SU-DHL-6 (cell line): ENCODE results near the gene CCDC82.

Experiments
- H2AFZ ChIP-seq: fragments of 200-600 bp; sonication (generic); 2 replicates; pipeline ENCODE4 v1.6.1; 2014; ENCODE audit warnings: low read depth, mild to moderate bottlenecking, moderate library complexity, mixed read lengths, antibody characterized with exemption, low read length; ENCODE audit not compliant: severe bottlenecking
- H3F3A ChIP-seq: fragments of 200-600 bp; shearing (Covaris generic); 2 replicates; pipeline ENCODE4 v1.6.0; 2016; ENCODE audit warnings: antibody characterized with exemption, mild to moderate bottlenecking; ENCODE audit not compliant: insufficient read depth
- H3K27ac ChIP-seq: fragments of 200-600 bp; sonication (generic); 2 replicates; pipeline ENCODE4 v1.5.1; 2016; ENCODE audit warnings: low read depth, mild to moderate bottlenecking, low read length, moderate library complexity, mixed read lengths
- H3K27me3 ChIP-seq: fragments of 200-600 bp; sonication (generic), shearing (Covaris generic); 2 replicates; pipeline ENCODE4 v1.6.0; 2014; ENCODE audit warnings: mild to moderate bottlenecking, low read length
- H3K36me3 ChIP-seq: fragments of 200-600 bp; sonication (generic); 2 replicates; pipeline ENCODE4 v1.6.1; 2014; ENCODE audit warnings: mild to moderate bottlenecking, low read length, mixed read lengths
- H3K4me2 ChIP-seq: fragments of 300-600, 200-600 bp; shearing (Covaris generic), sonication (generic); 2 replicates; pipeline ENCODE4 v1.6.0; 2014; ENCODE audit warnings: low read length, low read depth, mild to moderate bottlenecking; ENCODE audit not compliant: poor library complexity, severe bottlenecking
- H3K4me3 ChIP-seq: fragments of 200-600 bp; sonication (generic); 2 replicates; pipeline ENCODE4 v1.5.1; 2014; ENCODE audit warnings: antibody characterized with exemption, low read length, mild to moderate bottlenecking, mixed read lengths; ENCODE audit not compliant: insufficient read depth, poor library complexity, severe bottlenecking
- H3K79me2 ChIP-seq: fragments of 200-600 bp; sonication (generic); 2 replicates; pipeline ENCODE4 v1.6.1; 2014; ENCODE audit warnings: mild to moderate bottlenecking, low read length, moderate library complexity; ENCODE audit not compliant: insufficient read depth
- H3K9ac ChIP-seq: fragments of 200-600 bp; sonication (generic); 2 replicates; pipeline ENCODE4 v1.7.0; 2014; ENCODE audit warnings: mild to moderate bottlenecking, low read length
- H3K9me2 ChIP-seq: fragments of 200-600 bp; sonication (generic); replicated peaks from 2 replicates; pipeline ENCODE4 v1.6.1; 2014; ENCODE audit warnings: low read length; ENCODE audit not compliant: insufficient read depth
- H3K9me3 ChIP-seq: fragments of 200-600 bp; sonication (generic); 2 replicates; pipeline ENCODE4 v1.6.1; 2014; ENCODE audit warnings: low read length, mixed read lengths; ENCODE audit not compliant: insufficient read depth
- H4K20me1 ChIP-seq: fragments of 200-600 bp; sonication (generic); 2 replicates; pipeline ENCODE4 v1.6.1; 2014; ENCODE audit warnings: low read depth, mild to moderate bottlenecking, antibody characterized with exemption, low read length, moderate library complexity, mixed read lengths
- EZH2phosphoT487 ChIP-seq: fragments of 200-600 bp; sonication (generic), shearing (Covaris generic); conservative IDR thresholded peaks from 2 replicates; pipeline ENCODE4 v1.6.1; 2018; ENCODE audit warnings: mild to moderate bottlenecking, antibody characterized with exemption, low read length, moderate library complexity, mixed read lengths
- TF ChIP-seq, protein P1 (sequence below): fragments of 200-600 bp; sonication (generic); IDR thresholded peaks from one replicate; pipeline ENCODE4 v1.5.1; 2017; ENCODE audit warnings: antibody characterized with exemption, mild to moderate bottlenecking, low read length, moderate library complexity; ENCODE audit not compliant: insufficient read depth, poor library complexity, severe bottlenecking

Gene CCDC82

DNA sequence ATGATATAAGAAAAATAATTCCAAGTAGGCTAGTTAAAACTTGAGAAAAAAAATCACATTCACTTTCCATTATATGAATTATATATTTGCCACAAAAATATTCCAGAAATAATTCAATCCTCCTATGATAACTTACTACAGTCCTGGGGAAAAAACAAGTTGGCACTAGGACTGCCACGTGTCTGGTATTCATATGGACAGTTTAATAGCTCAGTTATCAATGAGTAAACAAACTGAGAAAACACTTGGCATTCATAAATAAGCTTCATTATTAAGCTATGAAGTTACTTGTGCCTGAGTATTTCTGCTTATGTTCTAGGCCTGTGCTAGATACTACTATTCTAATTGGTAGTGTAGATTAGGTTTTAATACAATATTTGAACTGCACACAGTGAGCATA is 24.2 kb downstream of the CCDC82 start:
- Histone ChIP-seq H3K9ac (no peak overlapping the region), H4K20me1 (no peaks in the 10 kb centered on the region), H3K9me2 (no peaks in the 10 kb centered on the region), H3K79me2 (no peaks in the 10 kb centered on the region), H3K9me3 (no peaks in the 10 kb centered on the region), H3K27ac (no peak overlapping the region), H3F3A (no peaks in the 10 kb centered on the region), H3K27me3 (no peaks in the 10 kb centered on the region), H2AFZ (no peak overlapping the region), H3K4me3 (no peak overlapping the region), H3K4me2 (no peak overlapping the region), H3K36me3 (peaks cover 38% of the 10 kb centered on the region)
- no peak for TF ChIP-seq EZH2phosphoT487
- TF ChIP-seq, protein P1, sequence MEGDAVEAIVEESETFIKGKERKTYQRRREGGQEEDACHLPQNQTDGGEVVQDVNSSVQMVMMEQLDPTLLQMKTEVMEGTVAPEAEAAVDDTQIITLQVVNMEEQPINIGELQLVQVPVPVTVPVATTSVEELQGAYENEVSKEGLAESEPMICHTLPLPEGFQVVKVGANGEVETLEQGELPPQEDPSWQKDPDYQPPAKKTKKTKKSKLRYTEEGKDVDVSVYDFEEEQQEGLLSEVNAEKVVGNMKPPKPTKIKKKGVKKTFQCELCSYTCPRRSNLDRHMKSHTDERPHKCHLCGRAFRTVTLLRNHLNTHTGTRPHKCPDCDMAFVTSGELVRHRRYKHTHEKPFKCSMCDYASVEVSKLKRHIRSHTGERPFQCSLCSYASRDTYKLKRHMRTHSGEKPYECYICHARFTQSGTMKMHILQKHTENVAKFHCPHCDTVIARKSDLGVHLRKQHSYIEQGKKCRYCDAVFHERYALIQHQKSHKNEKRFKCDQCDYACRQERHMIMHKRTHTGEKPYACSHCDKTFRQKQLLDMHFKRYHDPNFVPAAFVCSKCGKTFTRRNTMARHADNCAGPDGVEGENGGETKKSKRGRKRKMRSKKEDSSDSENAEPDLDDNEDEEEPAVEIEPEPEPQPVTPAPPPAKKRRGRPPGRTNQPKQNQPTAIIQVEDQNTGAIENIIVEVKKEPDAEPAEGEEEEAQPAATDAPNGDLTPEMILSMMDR, result no peak

DNA sequence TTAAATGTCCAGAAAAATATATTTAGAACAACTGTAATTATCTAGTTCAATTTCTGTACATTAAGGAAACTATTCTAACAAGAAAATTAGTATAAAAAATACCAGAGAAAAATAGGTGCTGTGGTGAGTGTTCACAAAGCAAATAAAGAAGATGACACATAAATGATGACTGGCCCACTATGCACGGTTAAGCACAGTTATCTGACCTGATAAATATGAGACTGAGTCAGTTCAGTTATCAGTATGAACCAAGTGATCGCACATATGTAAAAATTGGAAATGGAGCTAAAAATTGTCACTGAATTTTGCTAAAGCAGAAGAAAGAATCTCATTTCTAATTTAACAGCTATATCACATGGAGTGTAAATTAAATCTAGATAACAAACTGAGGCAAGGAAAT is 27.9 kb downstream of the CCDC82 start:
- Histone ChIP-seq H4K20me1 (no peaks in the 10 kb centered on the region), H3K9me3 (no peaks in the 10 kb centered on the region), H3K9ac (no peak overlapping the region), H3K4me2 (no peak overlapping the region), H3K27ac (no peak overlapping the region), H2AFZ (no peak overlapping the region), H3K36me3 (peaks cover 22% of the 10 kb centered on the region; the same call in 1 of the 2 replicates), H3K79me2 (no peaks in the 10 kb centered on the region), H3F3A (no peaks in the 10 kb centered on the region), H3K27me3 (no peaks in the 10 kb centered on the region), H3K9me2 (no peaks in the 10 kb centered on the region), H3K4me3 (no peak overlapping the region)
- TF ChIP-seq, protein P1, result no peak
- no peak for TF ChIP-seq EZH2phosphoT487

DNA sequence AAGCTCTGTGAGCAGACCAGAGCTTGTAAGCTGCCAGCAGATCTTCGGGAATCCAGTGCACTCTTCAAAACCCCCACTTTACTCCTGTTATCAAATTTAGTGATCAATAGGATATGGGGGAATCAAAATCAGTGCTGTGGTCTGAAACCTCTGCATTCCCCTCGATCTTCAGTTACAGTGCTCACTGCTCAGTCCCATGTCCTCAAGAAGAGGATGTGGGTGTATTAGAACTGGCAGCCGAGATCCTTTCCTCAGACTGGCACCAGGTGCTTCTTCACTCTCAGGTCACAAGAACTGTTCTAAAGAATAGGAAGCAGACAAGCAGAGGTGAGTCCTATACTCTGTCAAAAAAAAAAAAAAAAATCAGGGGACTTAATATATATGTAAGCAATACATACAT is 31.4 kb downstream of the CCDC82 start:
- no peak overlapping the region for H3K4me2 ChIP-seq
- no peak overlapping the region for H3K4me3 ChIP-seq
- H3K9ac ChIP-seq, result no peak overlapping the region
- H3K9me2 ChIP-seq, result no peaks in the 10 kb centered on the region
- no peaks in the 10 kb centered on the region for H3F3A ChIP-seq
- H2AFZ ChIP-seq, result no peak overlapping the region
- no peaks in the 10 kb centered on the region for H3K9me3 ChIP-seq
- peaks cover 11% of the 10 kb centered on the region; the same call in 1 of the 2 replicates for H3K36me3 ChIP-seq
- no peaks in the 10 kb centered on the region for H3K79me2 ChIP-seq
- H4K20me1 ChIP-seq, result no peaks in the 10 kb centered on the region
- no peak overlapping the region for H3K27ac ChIP-seq
- H3K27me3 ChIP-seq, result no peaks in the 10 kb centered on the region
- TF ChIP-seq, protein P1, result no peak
- no peak for TF ChIP-seq EZH2phosphoT487
